ENCODE data around the gene C11orf97. TPM values are rescaled to one million over a fixed set of nuclear protein-coding genes. Genes with fewer than 3 reads are reported as not detected.

The C11orf97 gene
- total RNA-seq, 2 donors from 2014 or later = not detected

DNA sequence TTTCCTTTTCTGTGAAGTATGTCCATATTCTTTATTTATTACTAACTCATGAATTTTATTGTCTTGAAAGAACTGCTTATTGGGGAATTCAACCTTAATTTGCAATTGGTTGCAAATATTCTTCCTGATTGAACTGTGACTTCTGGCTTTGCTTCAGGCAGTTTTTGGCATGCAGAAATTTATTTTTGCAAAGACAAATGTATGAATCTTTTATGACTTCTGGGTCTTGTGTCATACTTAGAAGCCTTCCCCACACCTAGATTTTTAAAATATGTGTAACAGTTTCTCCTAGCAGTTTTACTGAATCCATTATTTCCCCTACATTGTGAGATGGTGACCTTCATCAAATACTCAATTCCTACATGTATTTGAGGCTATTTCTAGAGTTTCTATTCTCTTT lies 30.9 kb upstream of the C11orf97 start:
- Histone ChIP-seq H3K27ac (no peak overlapping the region), H3K9me3 (no peaks in the 10 kb centered on the region), H3K27me3 (no peaks in the 10 kb centered on the region), H3K36me3 (replicated peaks in 1 of 2; ENCODE audit: insufficient read depth in 1 of 2, low read depth in 2 of 2) (peaks cover 0 to 16% of the 10 kb centered on the region in 2 donors), H3K4me3 (no peak overlapping the region), H3K4me1 (no peaks in the 10 kb centered on the region)
- no peak for ATAC-seq
- TF ChIP-seq POLR2A (IDR thresholded peaks at IDR 0.05) = no peak
- TF ChIP-seq, protein P1, sequence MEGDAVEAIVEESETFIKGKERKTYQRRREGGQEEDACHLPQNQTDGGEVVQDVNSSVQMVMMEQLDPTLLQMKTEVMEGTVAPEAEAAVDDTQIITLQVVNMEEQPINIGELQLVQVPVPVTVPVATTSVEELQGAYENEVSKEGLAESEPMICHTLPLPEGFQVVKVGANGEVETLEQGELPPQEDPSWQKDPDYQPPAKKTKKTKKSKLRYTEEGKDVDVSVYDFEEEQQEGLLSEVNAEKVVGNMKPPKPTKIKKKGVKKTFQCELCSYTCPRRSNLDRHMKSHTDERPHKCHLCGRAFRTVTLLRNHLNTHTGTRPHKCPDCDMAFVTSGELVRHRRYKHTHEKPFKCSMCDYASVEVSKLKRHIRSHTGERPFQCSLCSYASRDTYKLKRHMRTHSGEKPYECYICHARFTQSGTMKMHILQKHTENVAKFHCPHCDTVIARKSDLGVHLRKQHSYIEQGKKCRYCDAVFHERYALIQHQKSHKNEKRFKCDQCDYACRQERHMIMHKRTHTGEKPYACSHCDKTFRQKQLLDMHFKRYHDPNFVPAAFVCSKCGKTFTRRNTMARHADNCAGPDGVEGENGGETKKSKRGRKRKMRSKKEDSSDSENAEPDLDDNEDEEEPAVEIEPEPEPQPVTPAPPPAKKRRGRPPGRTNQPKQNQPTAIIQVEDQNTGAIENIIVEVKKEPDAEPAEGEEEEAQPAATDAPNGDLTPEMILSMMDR (IDR thresholded peaks at IDR 0.05) = no peak
- DNase-seq = no peak
- intact Hi-C loops (cut with DNase I) = no loop called here

DNA sequence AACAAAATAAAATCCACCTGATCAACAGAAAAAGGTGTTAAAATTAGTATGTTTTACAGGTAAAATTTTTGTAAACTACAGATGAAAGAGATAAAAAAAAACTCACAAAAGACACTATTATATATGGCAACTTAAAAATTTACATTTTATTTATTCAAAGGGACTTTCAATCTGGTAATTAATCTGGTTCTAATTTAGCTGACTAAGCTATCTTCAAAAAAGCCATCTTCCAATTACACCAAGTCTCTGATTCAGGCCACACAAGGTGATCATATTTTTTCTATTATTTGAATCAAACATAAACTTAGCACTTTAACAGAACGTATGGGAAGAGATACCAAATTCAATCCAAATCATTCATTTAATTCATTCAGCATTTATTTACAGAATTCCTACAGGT lies 26.2 kb upstream of the C11orf97 start:
- H3K36me3 ChIP-seq (replicated peaks in 1 of 2; ENCODE audit: insufficient read depth in 1 of 2, low read depth in 2 of 2) = peaks cover 4 to 16% of the 10 kb centered on the region in 2 donors
- no peak overlapping the region for H3K4me3 ChIP-seq
- no peak overlapping the region for H3K27ac ChIP-seq
- no peaks in the 10 kb centered on the region for H3K4me1 ChIP-seq
- no peak for TF ChIP-seq POLR2A (IDR thresholded peaks at IDR 0.05)
- TF ChIP-seq, protein P1 (IDR thresholded peaks at IDR 0.05) = no peak
- intact Hi-C loops (cut with DNase I) = no loop called here
- H3K9me3 ChIP-seq = no peaks in the 10 kb centered on the region
- ATAC-seq = no peak
- DNase-seq = no peak
- 76 to 86% methylated on average over 1 of the region's 1 CpG for WGBS, 2 donors
- H3K27me3 ChIP-seq = no peaks in the 10 kb centered on the region

DNA sequence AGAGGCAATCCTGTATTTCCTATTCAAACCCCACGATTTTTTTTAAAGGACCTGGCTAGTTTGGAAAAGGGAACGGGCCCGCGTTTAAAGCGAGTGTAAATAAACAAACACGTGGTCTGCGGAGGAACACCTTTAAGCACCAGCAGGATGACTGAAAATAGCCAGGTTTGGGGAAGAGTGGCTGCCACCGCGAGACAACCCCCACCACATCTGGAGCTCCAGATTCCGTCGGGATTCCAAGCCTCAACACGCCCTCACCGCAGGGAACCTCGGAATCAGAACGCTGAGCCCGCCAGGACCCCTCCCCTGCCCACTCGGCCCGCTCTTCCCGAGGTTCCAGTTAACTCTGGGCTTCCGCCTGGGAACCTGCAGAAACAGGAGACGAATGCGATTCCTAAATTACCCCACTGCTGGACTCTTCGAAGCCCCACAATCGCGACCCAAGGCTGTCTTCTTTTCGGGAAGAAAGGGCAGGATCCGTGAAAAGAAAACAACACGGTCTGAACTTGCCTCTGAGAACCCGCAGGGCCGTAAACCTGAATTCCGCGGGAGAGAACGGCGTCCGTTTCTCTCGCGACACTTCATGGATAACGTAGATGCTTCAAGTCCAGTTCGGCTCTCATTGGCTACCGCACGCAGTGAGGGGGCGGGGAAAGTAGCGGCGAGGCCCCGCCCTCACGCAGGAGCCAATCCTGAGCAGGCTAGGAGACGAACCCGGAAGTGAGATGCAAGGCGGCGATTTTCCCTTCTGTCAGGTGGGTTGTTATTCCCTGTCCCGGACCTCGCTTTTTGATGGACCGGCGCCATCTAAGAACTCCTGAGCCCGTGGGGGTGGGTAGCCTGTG lies 18.8 kb upstream of the C11orf97 start, which contains the start of the genes ANKRD49 and MRE11:
Gene ANKRD49, plus strand, starts transcription at position 704 of the 845 bp plus-strand sequence. CDS start 2,710 bp downstream, outside the sequence.
Gene MRE11, minus strand, starts transcription at position 564 of the 845 bp plus-strand sequence. CDS start 1,043 bp downstream, outside the sequence.
- peak; percentile 100 for ATAC-seq
- no peaks in the 10 kb centered on the region for H3K9me3 ChIP-seq

DNA sequence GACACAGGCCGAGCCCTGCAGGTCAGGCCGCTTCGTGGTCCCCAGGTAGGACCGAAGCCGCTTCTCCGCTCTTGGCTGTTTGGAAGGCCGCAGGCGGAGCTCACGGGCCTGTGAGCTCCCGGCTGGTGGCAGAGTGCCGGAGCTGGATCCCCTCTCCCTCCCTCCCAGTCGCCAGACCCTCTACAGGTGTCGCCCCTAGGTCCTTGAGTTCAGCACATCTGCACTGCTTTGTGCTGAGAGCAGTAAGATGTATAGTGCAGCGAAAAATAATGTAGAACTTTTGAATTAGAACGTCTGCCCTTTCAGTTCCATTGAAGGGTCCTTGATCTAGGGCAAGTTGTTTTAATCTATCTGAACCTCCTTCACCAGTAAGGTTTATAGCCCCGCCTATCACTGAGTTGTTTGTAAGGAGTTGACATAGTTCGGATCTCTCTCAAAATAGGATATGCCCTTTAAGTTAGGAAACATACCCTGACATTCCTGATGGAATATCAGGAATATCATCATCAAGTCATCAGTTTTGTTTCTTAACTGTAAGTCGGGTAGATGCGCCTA lies 18.1 kb upstream of the C11orf97 start:
- intact Hi-C loops (cut with DNase I) = no loop called here
- ATAC-seq = peak; percentile 62
- no peaks in the 10 kb centered on the region for H3K27me3 ChIP-seq
- 1 to 6% methylated on average over 6 to 19 of the region's 19 CpGs for WGBS, 2 donors
- H3K36me3 ChIP-seq (replicated peaks in 1 of 2; ENCODE audit: insufficient read depth in 1 of 2, low read depth in 2 of 2) = peaks cover 5 to 14% of the 10 kb centered on the region in 2 donors
- TF ChIP-seq, protein P1 (IDR thresholded peaks at IDR 0.05) = no peak
- peak in 1 of 3 donors; percentile 0 for TF ChIP-seq POLR2A (IDR thresholded peaks at IDR 0.05)
- no peak for DNase-seq
- H3K27ac ChIP-seq = peak overlapping the region; percentile 12 to 85 (median 71)
- H3K4me3 ChIP-seq = peak overlapping the region; percentile 58 to 81
- peaks cover 21% of the 10 kb centered on the region for H3K4me1 ChIP-seq
- H3K9me3 ChIP-seq = no peaks in the 10 kb centered on the region

More for the DNA sequence above, 18.8 kb upstream of the C11orf97 start, which contains the start of the genes ANKRD49 and MRE11:
- H3K4me1 ChIP-seq = peaks cover 21% of the 10 kb centered on the region
- WGBS, 2 donors = 0 to 1% methylated on average over 49 to 55 of the region's 55 CpGs
- H3K27ac ChIP-seq = peak within 1 kb of the TSS; percentile 56 to 85 (median 71)
- peak; percentile 97 to 99 (median 98) for DNase-seq
- H3K27me3 ChIP-seq = no peaks in the 10 kb centered on the region
- intact Hi-C loops (cut with DNase I) = no loop called here
- H3K36me3 ChIP-seq (replicated peaks in 1 of 2; ENCODE audit: insufficient read depth in 1 of 2, low read depth in 2 of 2) = peaks cover 4 to 11% of the 10 kb centered on the region in 2 donors
- TF ChIP-seq, protein P1 (IDR thresholded peaks at IDR 0.05) = peak in 1 of 7 experiments; percentile 1
- TF ChIP-seq POLR2A (IDR thresholded peaks at IDR 0.05) = peak; percentile 61 to 81 (median 81)
- peak within 1 kb of the TSS; percentile 58 to 81 for H3K4me3 ChIP-seq

Measured in body of pancreas (tissue), 4 donors.